ENCODE data around the gene CHD6. TPM values are rescaled to one million over a fixed set of nuclear protein-coding genes. Genes with fewer than 3 reads are reported as not detected.

CHD6 gene
- total and polyA plus RNA-seq, 2 experiments from 2014 or later, result 41.0 to 158 TPM

- TF ChIP-seq ZNF462 (CRISPR knock-in tag; IDR thresholded peaks at IDR 0.05), result no peak
- TF ChIP-seq JUNB (IDR thresholded peaks at IDR 0.05; ENCODE audit: unreplicated experiment), result no peak
- TF ChIP-seq STAT1 (IDR thresholded peaks at IDR 0.05; ENCODE audit: unreplicated experiment), result no peak
- TF ChIP-seq ZNF331 (CRISPR knock-in tag; IDR thresholded peaks at IDR 0.05; ENCODE audit: low read depth), result no peak
- TF ChIP-seq CTCF (conservative IDR thresholded peaks at IDR 0.05; ENCODE audit: low read depth in 2 of 2), result no peak
- TF ChIP-seq NANOG (IDR thresholded peaks at IDR 0.05; ENCODE audit: borderline replicate concordance), result no peak
- TF ChIP-seq POLR2AphosphoS5 (IDR thresholded peaks at IDR 0.05; ENCODE audit: low read depth), result no peak
Observed at GRCh38 chr20:41408156-41408794, 209.9 kb downstream of the CHD6 start (continued).

- no peak overlapping the region for H3K4me2 ChIP-seq
- H3K4me1 ChIP-seq (ENCODE audit: insufficient read depth), result no peaks in the 10 kb centered on the region
- Mint-ChIP-seq H3K9me3 (no peaks in the 10 kb centered on the region; the same call in 2 of the 3 replicates), H3K4me3 (no peak overlapping the region), H3K36me3 (ENCODE audit: low read depth) (peaks cover 57% of the 10 kb centered on the region), H3K27me3 (ENCODE audit: insufficient read depth, low read depth, poor library complexity) (no peaks in the 10 kb centered on the region), H3K4me1 (no peaks in the 10 kb centered on the region), H3K27ac (no peak overlapping the region)
- no peak overlapping the region for H2AFZ ChIP-seq
- H3K79me2 ChIP-seq (replicated peaks; ENCODE audit: insufficient read depth), result no peaks in the 10 kb centered on the region
- ATAC-seq (no peak), DNase-seq (ENCODE audit: low spot score) (no peak)
- peaks cover 6% of the 10 kb centered on the region; the same call in 1 of the 2 replicates for H4K20me1 ChIP-seq (replicated peaks; ENCODE audit: insufficient read depth)
- no peaks in the 10 kb centered on the region for H3F3A ChIP-seq (replicated peaks; ENCODE audit: low read depth)
- no peak overlapping the region for H3K27ac ChIP-seq (ENCODE audit: low read depth)
- H3K4me3 ChIP-seq, result no peak overlapping the region
- no peaks in the 10 kb centered on the region for H3K9me2 ChIP-seq (ENCODE audit: insufficient read depth)
- H3K27me3 ChIP-seq (ENCODE audit: insufficient read depth), result no peaks in the 10 kb centered on the region
- peaks cover 24% of the 10 kb centered on the region for H3K36me3 ChIP-seq (ENCODE audit: insufficient read depth)
- TF ChIP-seq ETS1 (IDR thresholded peaks at IDR 0.05) (no peak), NANOG (IDR thresholded peaks at IDR 0.05; ENCODE audit: borderline replicate concordance) (no peak), REST (IDR thresholded peaks at IDR 0.05; ENCODE audit: unreplicated experiment) (no peak), EZH2phosphoT487 (IDR thresholded peaks at IDR 0.05; ENCODE audit: unreplicated experiment) (no peak), CREB1 (CRISPR knock-in tag; IDR thresholded peaks at IDR 0.05; ENCODE audit: low read depth) (no peak)
Observed at GRCh38 chr20:41407607-41408006, 210.6 kb downstream of the CHD6 start.
